GM12873 (cell line): ENCODE results near the gene NLGN3.

Experiments
- CTCF ChIP-seq: IDR thresholded peaks from 2 replicates; pipeline ENCODE4 v1.5.1; 2012; ENCODE audit warnings: low read depth, mild to moderate bottlenecking, moderate library complexity, low read length, control low read depth; ENCODE audit not compliant: insufficient read depth; ENCODE audit errors: missing control alignments

Gene NLGN3

GRCh38 chrX:71199252-71200008 lies 54.8 kb downstream of the NLGN3 start:
- no peak for TF ChIP-seq CTCF

GRCh38 chrX:71210816-71211215 lies 66.2 kb downstream of the NLGN3 start:
- no peak for TF ChIP-seq CTCF

- TF ChIP-seq CTCF = no peak
Measured at GRCh38 chrX:71212536-71212935, 67.9 kb downstream of the NLGN3 start.

- TF ChIP-seq CTCF = no peak
Measured at GRCh38 chrX:71214152-71214551, 69.5 kb downstream of the NLGN3 start.

- TF ChIP-seq CTCF = no peak
Measured at GRCh38 chrX:71214604-71215337, 70.1 kb downstream of the NLGN3 start.

- TF ChIP-seq CTCF = no peak
Measured at GRCh38 chrX:71215338-71215912, 70.8 kb downstream of the NLGN3 start.

GRCh38 chrX:71216485-71216884 lies 71.8 kb downstream of the NLGN3 start:
- no peak for TF ChIP-seq CTCF
